Testis (tissue), 3 donors: ENCODE data around the gene RNF152. TPM values are rescaled to one million over a fixed set of nuclear protein-coding genes. Genes with fewer than 3 reads are reported as not detected.

Experiments used
- DNase-seq: peaks from one replicate; pipeline ENCODE4 v3.0.0-alpha.2; 2019
- H3K27ac ChIP-seq, 2 donors: fragments of 200-600 bp; sonication (generic); one replicate each; pipeline ENCODE4 v1.5.1; 2019
- H3K27me3 ChIP-seq: fragments of 200-600 bp; sonication (generic); one replicate; pipeline ENCODE4 v1.5.1; 2019
- H3K36me3 ChIP-seq: fragments of 200-600 bp; sonication (generic); one replicate; pipeline ENCODE4 v1.5.1; 2017; ENCODE audit warnings: low read depth; ENCODE audit errors: missing control alignments
- H3K4me1 ChIP-seq: fragments of 200-600 bp; sonication (generic); one replicate; pipeline ENCODE4 v1.5.1; 2019
- H3K4me3 ChIP-seq, 2 donors: fragments of 200-600 bp; sonication (generic); one replicate each; pipeline ENCODE4 v1.5.1; 2017 to 2019
- H3K9me3 ChIP-seq: fragments of 200-600 bp; sonication (generic); one replicate; pipeline ENCODE4 v1.5.1; 2017
- POLR2A ChIP-seq: fragments of 450-650 bp; IDR thresholded peaks from one replicate; pipeline ENCODE4 v1.6.1; 2017; ENCODE audit warnings: antibody characterized with exemption, mild to moderate bottlenecking, moderate library complexity
- WGBS, 2 donors: methylation state at CpG; one replicate each; pipeline ENCODE4 v1.1.5; 2018; 5-methylcytosine and 5-hydroxymethylcytosine counted together
- intact Hi-C: fragments of 100-400 bp; cut with DNase I; formaldehyde crosslinking; loops from one replicate; pipeline ENCODE4 v1.15.1; 2023; ENCODE audit warnings: low total_unique reads
- polyA plus RNA-seq: library from polyadenylated mRNA; stranded (reverse); fragments of 350-450 nt; fragmentation: Illumina TruSeq; extraction: RNeasy Lipid Tissue Mini Kit (QIAGEN cat#74804); gene quantifications from one replicate; pipeline ENCODE4 v1.2.3, GENCODE V29; 2014; ENCODE audit warnings: low read depth, low replicate concordance; ENCODE audit not compliant: insufficient read depth
- total RNA-seq, 2 donors: library from RNA; depleted of rRNA; stranded (reverse); fragments of >200 nt; gene quantifications; one replicate each; pipeline ENCODE4 v1.2.3, GENCODE V29; 2016
- TF ChIP-seq, protein P1 (sequence below), 3 experiments: fragments of 450-650 bp in 2 of 3; fragments of 200-600 bp in 1 of 3; sonication (generic) in 1 of 3; IDR thresholded peaks; one replicate each; pipeline ENCODE4 v1.5.1; 2016 to 2019; ENCODE audit warnings: antibody characterized with exemption in 3 of 3, mild to moderate bottlenecking in 2 of 3, moderate library complexity in 1 of 3

RNF152 gene
- total and polyA plus RNA-seq, 3 donors from 2014 or later, result 2.3 to 20.3 (median 10.8) TPM

GRCh38 chr18:61770279-61770678 lies 122.5 kb downstream of the RNF152 start:
- DNase-seq, result no peak

GRCh38 chr18:61766266-61766884 lies 126.4 kb downstream of the RNF152 start:
- H3K4me3 ChIP-seq, result no peak overlapping the region
- intact Hi-C loops, result no loop called here
- H3K27me3 ChIP-seq, result no peaks in the 10 kb centered on the region
- no peaks in the 10 kb centered on the region for H3K36me3 ChIP-seq
- H3K4me1 ChIP-seq, result peaks cover 15% of the 10 kb centered on the region
- no peak for DNase-seq
- no peak overlapping the region for H3K27ac ChIP-seq
- no peaks in the 10 kb centered on the region for H3K9me3 ChIP-seq
- 70 to 72% methylated on average over 2 of the region's 2 CpGs for WGBS, 2 donors
- TF ChIP-seq POLR2A, result no peak
- TF ChIP-seq, protein P1, sequence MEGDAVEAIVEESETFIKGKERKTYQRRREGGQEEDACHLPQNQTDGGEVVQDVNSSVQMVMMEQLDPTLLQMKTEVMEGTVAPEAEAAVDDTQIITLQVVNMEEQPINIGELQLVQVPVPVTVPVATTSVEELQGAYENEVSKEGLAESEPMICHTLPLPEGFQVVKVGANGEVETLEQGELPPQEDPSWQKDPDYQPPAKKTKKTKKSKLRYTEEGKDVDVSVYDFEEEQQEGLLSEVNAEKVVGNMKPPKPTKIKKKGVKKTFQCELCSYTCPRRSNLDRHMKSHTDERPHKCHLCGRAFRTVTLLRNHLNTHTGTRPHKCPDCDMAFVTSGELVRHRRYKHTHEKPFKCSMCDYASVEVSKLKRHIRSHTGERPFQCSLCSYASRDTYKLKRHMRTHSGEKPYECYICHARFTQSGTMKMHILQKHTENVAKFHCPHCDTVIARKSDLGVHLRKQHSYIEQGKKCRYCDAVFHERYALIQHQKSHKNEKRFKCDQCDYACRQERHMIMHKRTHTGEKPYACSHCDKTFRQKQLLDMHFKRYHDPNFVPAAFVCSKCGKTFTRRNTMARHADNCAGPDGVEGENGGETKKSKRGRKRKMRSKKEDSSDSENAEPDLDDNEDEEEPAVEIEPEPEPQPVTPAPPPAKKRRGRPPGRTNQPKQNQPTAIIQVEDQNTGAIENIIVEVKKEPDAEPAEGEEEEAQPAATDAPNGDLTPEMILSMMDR (IDR thresholded peaks at IDR 0.05), result no peak

More at GRCh38 chr18:61770279-61770678, 122.5 kb downstream of the RNF152 start:
- TF ChIP-seq POLR2A, result no peak
- TF ChIP-seq, protein P1 (IDR thresholded peaks at IDR 0.05), result no peak
- intact Hi-C loops, result no loop called here
- H3K27ac ChIP-seq, result no peak overlapping the region
- WGBS, 2 donors, result 63 to 76% methylated on average over 3 of the region's 3 CpGs
- H3K27me3 ChIP-seq, result no peaks in the 10 kb centered on the region
- no peak overlapping the region for H3K4me3 ChIP-seq
- no peaks in the 10 kb centered on the region for H3K9me3 ChIP-seq
- no peaks in the 10 kb centered on the region for H3K36me3 ChIP-seq
- peaks cover 7% of the 10 kb centered on the region for H3K4me1 ChIP-seq

- intact Hi-C loops, result no loop called here
- peaks cover 10% of the 10 kb centered on the region for H3K4me1 ChIP-seq
- WGBS, 2 donors, result 36 to 62% methylated on average over 6 of the region's 6 CpGs
- no peak overlapping the region for H3K4me3 ChIP-seq
- TF ChIP-seq, protein P1 (IDR thresholded peaks at IDR 0.05), result no peak
- no peak for TF ChIP-seq POLR2A
- H3K27ac ChIP-seq, result peak overlapping the region; percentile 43 to 67
- DNase-seq, result peak; percentile 50
- H3K36me3 ChIP-seq, result no peaks in the 10 kb centered on the region
- H3K27me3 ChIP-seq, result no peaks in the 10 kb centered on the region
- H3K9me3 ChIP-seq, result no peaks in the 10 kb centered on the region
These were observed 127.7 kb downstream of the RNF152 start for GRCh38 chr18:61765097-61765496.

GRCh38 chr18:61764381-61764780 lies 128.4 kb downstream of the RNF152 start:
- Histone ChIP-seq H3K9me3 (no peaks in the 10 kb centered on the region), H3K36me3 (no peaks in the 10 kb centered on the region), H3K4me3 (no peak overlapping the region), H3K27ac (peak overlapping the region; percentile 43 to 67), H3K4me1 (peaks cover 10% of the 10 kb centered on the region), H3K27me3 (no peaks in the 10 kb centered on the region)
- DNase-seq, result no peak
- TF ChIP-seq, protein P1 (IDR thresholded peaks at IDR 0.05), result no peak
- TF ChIP-seq POLR2A, result no peak
- intact Hi-C loops, result no loop called here
- WGBS, 2 donors, result 73 to 85% methylated on average over 2 of the region's 2 CpGs

GRCh38 chr18:61761875-61762274 lies 130.9 kb downstream of the RNF152 start:
- no peaks in the 10 kb centered on the region for H3K9me3 ChIP-seq
- intact Hi-C loops, result no loop called here
- H3K4me1 ChIP-seq, result peaks cover 10% of the 10 kb centered on the region
- no peaks in the 10 kb centered on the region for H3K27me3 ChIP-seq
- no peaks in the 10 kb centered on the region for H3K36me3 ChIP-seq
- DNase-seq, result no peak
- no peak for TF ChIP-seq POLR2A
- TF ChIP-seq, protein P1 (IDR thresholded peaks at IDR 0.05), result no peak
- H3K27ac ChIP-seq, result no peak overlapping the region
- H3K4me3 ChIP-seq, result no peak overlapping the region
